Non-pigmented ciliary epithelial cell (primary cell): Measurements from ENCODE around the gene TBC1D2B.

ENCODE experiments used
- DNase-seq: peaks from one replicate; pipeline ENCODE4 v3.0.0-alpha.2; 2010; ENCODE audit warnings: low read depth

The TBC1D2B gene

GRCh38 chr15:78054518-78054917 lies 23.0 kb downstream of the TBC1D2B start:
- no peak for DNase-seq

DNA sequence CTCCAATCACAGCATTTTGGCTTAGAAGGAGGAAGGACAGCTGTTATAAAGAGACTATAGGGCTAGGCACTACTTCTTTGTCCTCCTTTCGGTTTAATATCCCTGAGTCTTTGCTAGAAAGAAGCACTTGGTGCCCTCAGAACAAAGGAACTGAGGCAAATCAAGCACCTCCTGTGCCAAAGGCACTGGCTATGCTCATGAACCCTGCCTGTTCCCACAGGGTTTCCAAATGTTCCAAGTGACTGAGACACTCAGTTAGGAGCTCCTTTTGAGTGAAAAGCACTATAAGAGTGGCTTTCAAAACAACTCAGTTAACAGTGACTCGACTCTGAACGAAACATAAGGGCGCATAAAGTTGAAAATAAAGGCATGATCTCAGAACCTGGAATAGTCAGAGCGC lies 25.0 kb downstream of the TBC1D2B start:
- no peak for DNase-seq

DNA sequence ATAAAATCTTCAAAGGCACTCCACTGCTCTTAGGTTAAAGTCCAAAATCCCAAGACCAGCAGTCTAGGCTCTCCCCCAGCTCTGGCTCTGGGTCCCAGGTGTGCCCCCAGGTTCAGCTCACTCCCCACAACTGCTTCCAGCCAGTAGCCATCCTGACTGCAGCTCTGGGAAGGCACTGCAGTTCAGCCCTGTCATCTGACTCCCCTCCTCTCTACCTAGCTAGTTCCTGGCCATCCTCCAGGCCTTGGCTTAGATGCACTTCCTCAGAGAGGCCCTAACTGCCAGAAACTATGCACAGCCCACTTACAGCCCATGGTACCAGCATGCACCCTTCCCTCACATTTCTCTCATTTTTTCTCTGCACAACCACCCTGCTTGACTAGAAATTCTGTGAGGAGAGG lies 25.5 kb downstream of the TBC1D2B start:
- DNase-seq = no peak

DNA sequence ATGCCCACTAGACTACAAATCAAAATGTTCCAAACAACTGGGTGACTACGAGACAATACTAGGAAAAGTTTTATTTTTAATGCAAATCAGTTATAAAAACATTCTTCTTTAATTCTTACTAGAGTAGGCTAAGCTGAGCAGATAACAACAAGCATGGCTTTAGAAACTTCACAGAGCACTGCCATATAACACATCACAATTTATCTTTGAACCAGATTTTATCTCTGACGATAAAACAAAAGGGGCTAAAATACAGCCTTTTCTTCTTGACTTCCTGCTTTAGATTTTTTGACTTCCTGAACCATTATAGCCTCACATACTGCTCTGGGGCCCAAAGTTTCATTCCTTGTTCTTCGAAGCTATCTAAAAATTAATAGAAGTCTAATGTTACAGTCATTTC lies 25.9 kb downstream of the TBC1D2B start:
- no peak for DNase-seq

GRCh38 chr15:78050826-78051225 lies 26.7 kb downstream of the TBC1D2B start:
- DNase-seq = no peak

DNA sequence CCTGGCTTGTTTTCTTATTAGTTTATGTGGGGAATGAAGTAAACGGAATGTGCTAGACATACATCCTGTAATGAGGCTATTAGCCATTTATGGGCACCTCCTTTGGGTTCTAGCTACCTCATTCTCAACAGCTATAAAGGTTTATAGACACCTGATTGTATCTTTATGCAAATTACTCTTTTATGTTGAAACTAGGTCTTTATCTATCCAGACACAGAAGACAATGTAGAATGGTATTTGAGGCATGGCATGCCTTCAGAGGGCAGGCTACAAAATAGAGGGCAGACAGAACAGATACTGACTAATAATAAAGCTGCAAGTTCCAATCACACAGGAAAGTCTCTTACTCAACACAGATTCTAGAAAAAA lies 27.1 kb downstream of the TBC1D2B start:
- DNase-seq = no peak

DNA sequence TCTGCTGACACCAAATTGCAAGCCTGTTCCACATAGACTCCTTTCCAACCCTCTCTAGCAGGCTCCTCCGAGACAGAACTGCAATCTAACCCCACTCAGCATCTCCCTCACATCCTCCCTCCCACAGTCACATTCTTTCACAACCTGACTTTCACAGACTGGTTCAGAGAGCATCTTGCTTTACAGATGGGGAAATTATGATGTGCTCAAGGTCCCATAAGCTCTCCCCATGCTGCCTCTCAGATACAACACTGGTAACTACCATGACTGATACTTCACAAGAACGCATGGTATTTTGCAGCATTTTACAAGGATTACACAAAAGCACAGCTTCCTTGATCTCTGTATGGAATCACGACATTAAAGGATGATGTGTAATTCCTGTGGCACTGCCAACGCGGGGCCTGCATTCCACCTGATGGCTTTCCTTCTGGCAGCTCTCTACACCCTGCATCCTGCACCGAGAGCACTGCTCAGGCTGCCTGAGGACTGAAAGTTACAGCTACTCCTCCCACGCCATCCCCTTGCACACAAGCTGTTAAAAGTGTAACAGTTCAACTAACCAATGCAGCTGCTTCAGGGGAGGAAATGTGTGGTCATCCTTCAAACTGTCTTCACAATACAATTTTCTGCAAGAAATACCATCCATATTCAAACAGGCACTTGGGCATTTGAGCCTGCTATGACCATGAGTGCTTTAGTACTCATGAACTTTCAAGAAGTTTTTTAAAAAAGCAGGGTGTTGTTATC lies 27.6 kb downstream of the TBC1D2B start:
- no peak for DNase-seq

GRCh38 chr15:78048628-78048920 lies 28.9 kb downstream of the TBC1D2B start:
- no peak for DNase-seq

DNA sequence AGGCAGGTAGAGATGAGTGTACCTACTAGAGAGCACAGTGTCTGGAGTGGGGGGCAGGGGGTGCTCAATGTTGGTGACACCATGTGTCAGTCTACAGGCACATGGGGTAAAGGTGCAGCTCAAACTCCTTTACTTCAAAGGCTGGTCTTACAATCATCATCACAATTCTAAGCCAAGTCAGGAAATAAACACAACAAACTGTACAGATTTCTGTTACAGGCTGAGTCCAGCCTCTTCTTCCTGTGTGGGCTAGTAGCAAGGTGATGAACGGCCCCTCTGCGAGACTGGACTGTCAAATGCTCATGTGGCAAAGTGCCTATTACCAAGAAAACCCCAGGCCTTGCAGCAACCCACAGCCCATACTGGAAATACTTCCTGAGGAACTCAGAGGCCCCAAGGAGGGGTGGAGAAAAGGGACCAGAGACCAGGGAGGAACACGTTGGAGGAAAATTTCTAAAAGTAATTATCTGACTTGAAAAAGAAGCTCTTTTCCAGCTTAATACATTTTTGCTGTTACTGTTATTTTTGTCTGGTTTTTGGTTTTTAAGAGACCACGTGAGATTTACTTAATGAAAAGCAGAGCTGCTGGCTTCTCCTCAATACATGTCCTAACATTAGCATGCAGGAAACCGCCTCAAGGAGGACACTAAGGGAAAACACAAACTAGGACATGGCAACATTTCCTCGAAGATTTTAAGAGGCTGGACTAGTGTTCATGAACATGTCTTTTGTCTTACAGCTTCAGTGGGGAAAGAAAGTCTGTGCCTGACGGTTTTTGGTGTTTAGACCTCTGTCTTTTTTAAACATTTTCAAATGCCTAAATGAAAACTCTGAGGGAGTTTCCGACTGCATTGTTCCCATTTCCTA lies 29.5 kb downstream of the TBC1D2B start:
- no peak for DNase-seq

GRCh38 chr15:78046796-78047341 lies 30.6 kb downstream of the TBC1D2B start:
- no peak for DNase-seq

DNA sequence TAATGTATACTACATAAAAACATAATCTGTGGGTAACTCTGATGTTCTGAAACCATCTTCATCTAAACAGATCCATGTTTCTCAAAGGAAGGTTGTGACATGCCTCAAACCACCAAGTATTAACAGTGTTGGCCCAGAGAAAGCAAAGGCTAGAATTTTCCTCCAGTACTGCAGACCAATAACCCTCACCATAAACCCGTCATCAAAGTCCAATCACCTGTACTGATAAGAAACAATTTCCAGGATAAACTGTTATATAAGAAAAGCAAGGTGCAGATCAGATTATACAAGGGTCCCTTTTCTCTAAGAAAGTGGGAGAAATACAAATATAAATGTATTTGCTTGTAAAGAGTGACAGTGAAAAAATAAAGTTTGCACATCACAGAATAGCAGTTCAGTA lies 32.3 kb downstream of the TBC1D2B start:
- no peak for DNase-seq

- DNase-seq = no peak
Observed at GRCh38 chr15:78044407-78045155, 32.9 kb downstream of the TBC1D2B start.

- DNase-seq = no peak
Observed at GRCh38 chr15:78041946-78042345, 35.6 kb downstream of the TBC1D2B start.

- no peak for DNase-seq
Observed at GRCh38 chr15:78040653-78041244, 36.8 kb downstream of the TBC1D2B start.

GRCh38 chr15:78038585-78039247 lies 38.8 kb downstream of the TBC1D2B start:
- no peak for DNase-seq

DNA sequence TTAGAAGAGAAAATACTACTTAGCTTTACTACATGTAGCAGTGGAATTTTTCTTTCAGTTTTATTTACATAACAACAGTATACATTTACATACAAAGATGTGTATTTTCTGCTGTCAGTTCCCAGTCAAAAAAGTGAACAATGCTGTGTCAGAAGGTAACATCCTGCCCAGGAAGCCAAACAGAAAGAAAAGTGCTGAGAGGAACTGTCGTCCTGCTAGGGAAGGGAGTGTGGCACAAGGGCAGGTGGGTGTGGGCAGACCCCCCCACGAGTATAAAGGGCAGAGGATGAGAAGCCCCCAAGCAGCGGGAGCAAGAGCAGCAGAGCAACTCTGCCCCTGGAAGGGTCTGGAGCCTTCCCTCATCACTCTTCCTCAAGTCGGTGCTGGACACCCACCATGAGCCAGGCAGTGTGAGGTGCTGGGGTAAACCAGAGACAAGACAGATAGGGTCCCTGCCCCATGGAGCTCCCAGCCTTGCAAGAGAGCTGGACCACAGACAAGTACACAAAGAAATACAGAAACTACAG lies 39.7 kb downstream of the TBC1D2B start:
- DNase-seq = no peak

DNA sequence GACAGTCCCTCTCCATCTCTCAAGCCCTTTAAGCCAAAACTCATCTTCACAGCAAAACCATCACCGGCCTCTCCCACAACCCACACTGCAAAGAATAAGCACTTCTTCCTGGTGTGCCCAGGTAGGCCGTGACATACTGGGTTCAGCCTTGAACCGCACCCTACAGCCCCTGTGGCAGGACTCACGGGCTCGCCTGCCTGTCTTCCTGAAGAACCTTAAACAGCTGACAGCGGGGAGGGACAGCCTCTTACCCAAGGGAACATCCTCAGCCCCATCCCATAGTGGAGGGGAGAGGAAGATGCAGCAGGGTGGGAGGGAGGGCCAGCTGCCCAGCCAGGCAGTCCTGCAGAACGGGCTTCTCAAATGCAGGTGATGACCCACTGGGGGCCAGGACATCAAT lies 40.2 kb downstream of the TBC1D2B start:
- DNase-seq = no peak

DNA sequence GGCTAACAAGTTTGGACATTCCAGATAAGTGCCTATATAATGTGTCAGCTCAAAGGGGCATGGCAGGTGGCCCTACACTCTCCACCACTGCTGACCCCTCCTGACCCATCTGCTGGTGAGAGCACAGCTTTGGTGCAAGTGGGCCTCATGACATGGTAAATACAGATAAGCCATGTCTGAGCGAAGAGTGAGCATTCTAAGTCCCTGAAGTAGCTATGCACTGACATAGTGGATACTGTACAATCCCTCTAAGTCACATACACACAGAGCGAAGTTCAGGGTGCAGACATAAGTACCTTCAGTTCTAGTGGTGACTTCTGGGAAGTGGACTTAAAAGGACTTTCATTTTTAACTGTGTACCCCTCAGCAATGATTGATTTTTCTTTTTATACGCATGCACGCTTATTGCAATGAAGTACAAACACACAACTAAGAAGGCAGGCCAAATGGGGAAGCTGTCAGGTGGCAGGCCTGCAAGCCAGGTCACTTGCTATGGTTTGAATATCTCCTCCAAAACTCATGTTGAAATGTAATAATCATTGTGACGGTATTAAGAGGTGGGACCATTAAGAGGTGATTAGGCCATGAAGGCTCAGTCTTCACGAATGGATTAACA lies 41.5 kb downstream of the TBC1D2B start:
- DNase-seq = no peak

GRCh38 chr15:78035321-78035751 lies 42.2 kb downstream of the TBC1D2B start:
- DNase-seq = no peak

DNA sequence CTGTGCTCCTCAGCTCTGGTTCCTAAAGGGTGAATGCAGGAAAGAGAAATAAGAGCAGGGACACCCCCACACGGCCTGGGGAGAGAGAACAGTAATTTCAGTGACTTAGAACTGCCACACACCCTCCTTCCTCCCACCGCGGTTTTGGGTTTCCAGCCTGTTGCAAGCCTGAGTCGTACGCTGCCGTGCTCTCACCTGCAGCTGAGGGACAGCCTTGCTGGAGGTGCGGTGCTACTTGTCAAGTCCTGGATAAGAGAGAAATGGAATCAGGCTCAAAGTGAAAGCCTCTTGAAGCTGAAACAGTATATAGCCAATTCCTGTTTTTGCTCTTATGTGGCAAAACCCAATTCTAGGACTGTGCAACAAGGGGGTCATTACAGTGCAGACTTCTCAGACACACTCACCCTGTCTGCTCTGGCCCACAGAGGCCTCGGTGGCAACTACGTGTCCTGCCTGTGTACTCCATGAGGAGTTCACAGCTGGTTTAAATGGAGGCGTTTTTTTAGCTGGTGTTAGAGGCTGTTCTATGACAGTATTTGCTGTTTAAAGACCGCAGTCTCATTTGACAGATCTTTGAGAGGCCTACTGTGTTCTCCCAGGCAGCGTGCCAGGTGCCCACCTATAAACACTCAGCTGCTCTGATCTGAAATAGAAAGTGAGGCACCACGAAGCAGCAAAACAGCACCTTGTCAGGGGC lies 42.9 kb downstream of the TBC1D2B start:
- DNase-seq = no peak
